Activated CD8-positive, alpha-beta memory T cell treated with anti-CD3 and anti-CD28 coated beads for 36 hours (primary cell): ENCODE measurements around the gene ESR1. TPM values are rescaled to one million over a fixed set of nuclear protein-coding genes. Genes with fewer than 3 reads are reported as not detected.
"Not testable (repeated sequence)": the region's sequence is repeated elsewhere in the genome, so short reads cannot be mapped to it uniquely, and the experiment has no call there.

Experiments used
- CTCF ChIA-PET: fragments of 350-600 bp; sonication (Branson Sonifier 250); formaldehyde crosslinking; loops from one replicate; lab custom pipeline; 2021; ENCODE audit warnings: antibody characterized with exemption; lab: Charles Lee
- POLR2A ChIA-PET: fragments of 350-600 bp; sonication (Branson Sonifier 250); formaldehyde crosslinking; loops from one replicate; lab custom pipeline; 2021; ENCODE audit warnings: antibody characterized with exemption; lab: Charles Lee
- total RNA-seq, 2 experiments: library from RNA; stranded (reverse); gene quantifications; one replicate each; pipeline ENCODE4 v1.2.3, GENCODE V29; 2021

Gene ESR1
- total RNA-seq, 2 experiments from 2014 or later: 0.02 to 0.15 TPM

GRCh38 chr6:152112491-152113261, 305.2 kb downstream of the ESR1 start:
- ChIA-PET CTCF (no interaction called here), POLR2A (no interaction called here)

GRCh38 chr6:152117156-152118133, 310.0 kb downstream of the ESR1 start:
- CTCF ChIA-PET: no interaction called here
- POLR2A ChIA-PET: no interaction called here

GRCh38 chr6:152118224-152118623, 310.7 kb downstream of the ESR1 start:
- ChIA-PET POLR2A (no interaction called here), CTCF (no interaction called here)

GRCh38 chr6:152118678-152119077, 311.2 kb downstream of the ESR1 start:
- ChIA-PET POLR2A (no interaction called here), CTCF (no interaction called here)

GRCh38 chr6:152119831-152120230, 312.3 kb downstream of the ESR1 start:
- POLR2A ChIA-PET: no interaction called here
- CTCF ChIA-PET: no interaction called here

GRCh38 chr6:152121910-152122309, 314.4 kb downstream of the ESR1 start:
- ChIA-PET POLR2A (no interaction called here), CTCF (no interaction called here)

- POLR2A ChIA-PET: no interaction called here
- CTCF ChIA-PET: no interaction called here
Observed at GRCh38 chr6:152122434-152122833, 315.0 kb downstream of the ESR1 start.

GRCh38 chr6:152123076-152123475, 315.6 kb downstream of the ESR1 start:
- CTCF ChIA-PET: no interaction called here
- POLR2A ChIA-PET: no interaction called here

- CTCF ChIA-PET: interaction anchor here (0.7 to 1.5 kb wide), 3 partner anchors 13 to 359 kb away, joined by 3 to 5 read pairs (median 3); no protein-coding TSS in a partner anchor
- POLR2A ChIA-PET: no interaction called here
Observed at GRCh38 chr6:152124429-152125074, 317.1 kb downstream of the ESR1 start.

- CTCF ChIA-PET: no interaction called here
- POLR2A ChIA-PET: no interaction called here
Observed at GRCh38 chr6:152127432-152128165, 320.1 kb downstream of the ESR1 start.

- ChIA-PET CTCF (interaction anchor here (1.3 kb wide), 1 partner anchor 20 kb away, joined by 3 read pairs; no protein-coding TSS in a partner anchor), POLR2A (no interaction called here)
Observed at GRCh38 chr6:152129691-152130151, 322.2 kb downstream of the ESR1 start.

GRCh38 chr6:152130441-152130840, 323.0 kb downstream of the ESR1 start:
- ChIA-PET CTCF (interaction anchor here (1.3 kb wide), 1 partner anchor 21 kb away, joined by 3 read pairs; no protein-coding TSS in a partner anchor), POLR2A (no interaction called here)

GRCh38 chr6:152135755-152136448, 328.4 kb downstream of the ESR1 start:
- CTCF ChIA-PET: no interaction called here
- POLR2A ChIA-PET: no interaction called here

GRCh38 chr6:152136449-152136825, 329.0 kb downstream of the ESR1 start:
- POLR2A ChIA-PET: no interaction called here
- CTCF ChIA-PET: no interaction called here

- CTCF ChIA-PET, POLR2A ChIA-PET: not testable (repeated sequence)
Observed at GRCh38 chr6:152138344-152138743, 330.9 kb downstream of the ESR1 start.

GRCh38 chr6:152142105-152142504, 334.6 kb downstream of the ESR1 start:
- ChIA-PET POLR2A (no interaction called here), CTCF (no interaction called here)

GRCh38 chr6:152143359-152143758, 335.9 kb downstream of the ESR1 start:
- ChIA-PET POLR2A (no interaction called here), CTCF (interaction anchor here (1.6 kb wide), 1 partner anchor 10 kb away, joined by 3 read pairs; no protein-coding TSS in a partner anchor)

GRCh38 chr6:152146385-152146784, 338.9 kb downstream of the ESR1 start:
- POLR2A ChIA-PET: no interaction called here
- CTCF ChIA-PET: no interaction called here
